Peyer's patch (tissue), 4 donors: ENCODE data around the gene FRMD4A. TPM values are rescaled to one million over a fixed set of nuclear protein-coding genes. Genes with fewer than 3 reads are reported as not detected.
"Not testable (repeated sequence)": the region's sequence is repeated elsewhere in the genome, so short reads cannot be mapped to it uniquely, and the experiment has no call there.

ENCODE experiments used
- DNase-seq, 3 donors: peaks; one replicate each; pipeline ENCODE4 v3.0.0-alpha.2; 2017 to 2019
- H3K27ac ChIP-seq, 4 donors: fragments of 200-600 bp; sonication (generic); one replicate each; pipeline ENCODE4 v1.5.1; 2016 to 2019
- H3K27me3 ChIP-seq, 2 donors: fragments of 200-600 bp; sonication (generic); one replicate each; pipeline ENCODE4 v1.5.1; 2019
- H3K36me3 ChIP-seq, 3 donors: fragments of 200-600 bp; sonication (generic); one replicate each; pipeline ENCODE4 v1.5.1; 2016 to 2019
- H3K4me1 ChIP-seq, 4 donors: fragments of 200-600 bp; sonication (generic); one replicate each; pipeline ENCODE4 v1.5.1; 2016 to 2019
- H3K4me3 ChIP-seq, 4 donors: fragments of 200-600 bp; sonication (generic); 1 replicate in 3 of 4; 2 replicates in 1 of 4; pipeline ENCODE4 v1.5.1; 2016 to 2019; ENCODE audit warnings: mild to moderate bottlenecking in 1 of 4
- H3K9me3 ChIP-seq, 4 donors: fragments of 200-600 bp; sonication (generic); one replicate each; pipeline ENCODE4 v1.5.1; 2016 to 2019; ENCODE audit warnings: mild to moderate bottlenecking in 1 of 4
- CTCF ChIP-seq, 6 experiments: fragments of 450-650 bp in 4 of 6; fragments of 200-600 bp in 2 of 6; sonication (generic) in 1 of 6; IDR thresholded peaks; one replicate each; pipeline ENCODE4 v1.5.1; 2017 to 2019; ENCODE audit warnings: antibody characterized with exemption in 6 of 6, mild to moderate bottlenecking in 3 of 6, moderate library complexity in 1 of 6
- POLR2A ChIP-seq, 2 donors: fragments of 450-650 bp; IDR thresholded peaks; one replicate each; pipeline ENCODE4 v1.5.1; 2017; ENCODE audit warnings: antibody characterized with exemption in 2 of 2, mild to moderate bottlenecking in 2 of 2, moderate library complexity in 2 of 2
- total RNA-seq, 4 donors: library from RNA; depleted of rRNA; stranded (reverse); fragments of >200 nt; gene quantifications; one replicate each; pipeline ENCODE4 v1.1.0, GENCODE V29; 2016

Gene FRMD4A
- total RNA-seq, 4 donors from 2014 or later: 3.0 to 47.9 (median 5.9) TPM

- H3K4me3 ChIP-seq: no peak overlapping the region
- H3K9me3 ChIP-seq: no peaks in the 10 kb centered on the region
- no peaks in the 10 kb centered on the region for H3K4me1 ChIP-seq
- no peak for DNase-seq
- H3K27ac ChIP-seq: no peak overlapping the region
- no peaks in the 10 kb centered on the region for H3K36me3 ChIP-seq
- no peak for TF ChIP-seq POLR2A (IDR thresholded peaks at IDR 0.05)
- TF ChIP-seq CTCF (IDR thresholded peaks at IDR 0.05): no peak
- H3K27me3 ChIP-seq: no peaks in the 10 kb centered on the region
These were observed 186.3 kb downstream of the FRMD4A start for GRCh38 chr10:14144451-14144850.

GRCh38 chr10:14142606-14143250 is 188.0 kb downstream of the FRMD4A start:
- DNase-seq: no peak
- no peaks in the 10 kb centered on the region for H3K27me3 ChIP-seq
- H3K27ac ChIP-seq: no peak overlapping the region
- H3K36me3 ChIP-seq: no peaks in the 10 kb centered on the region
- no peaks in the 10 kb centered on the region for H3K4me1 ChIP-seq
- no peaks in the 10 kb centered on the region for H3K9me3 ChIP-seq
- TF ChIP-seq POLR2A (IDR thresholded peaks at IDR 0.05) (no peak), CTCF (IDR thresholded peaks at IDR 0.05) (no peak)
- no peak overlapping the region for H3K4me3 ChIP-seq

- Histone ChIP-seq H3K27me3 (no peaks in the 10 kb centered on the region), H3K27ac (no peak overlapping the region), H3K4me1 (no peaks in the 10 kb centered on the region), H3K9me3 (no peaks in the 10 kb centered on the region), H3K36me3 (no peaks in the 10 kb centered on the region), H3K4me3 (no peak overlapping the region)
- no peak for DNase-seq
- TF ChIP-seq POLR2A (IDR thresholded peaks at IDR 0.05) (no peak), CTCF (IDR thresholded peaks at IDR 0.05) (no peak)
These were observed 189.4 kb downstream of the FRMD4A start for GRCh38 chr10:14141283-14141682.

- Histone ChIP-seq H3K36me3 (no peaks in the 10 kb centered on the region), H3K4me1 (no peaks in the 10 kb centered on the region), H3K9me3 (no peaks in the 10 kb centered on the region), H3K4me3 (no peak overlapping the region), H3K27ac (no peak overlapping the region), H3K27me3 (no peaks in the 10 kb centered on the region)
- DNase-seq: no peak
- TF ChIP-seq POLR2A (IDR thresholded peaks at IDR 0.05) (no peak), CTCF (IDR thresholded peaks at IDR 0.05) (no peak)
These were observed 193.3 kb downstream of the FRMD4A start for GRCh38 chr10:14137391-14137790.

- DNase-seq, H3K27ac ChIP-seq, H3K36me3 ChIP-seq, H3K4me1 ChIP-seq, H3K4me3 ChIP-seq, H3K9me3 ChIP-seq, H3K27me3 ChIP-seq: not testable (repeated sequence)
These were observed 195.5 kb downstream of the FRMD4A start for GRCh38 chr10:14135196-14135595.

- no peaks in the 10 kb centered on the region for H3K9me3 ChIP-seq
These were observed 196.4 kb downstream of the FRMD4A start for GRCh38 chr10:14134275-14134674.

More at GRCh38 chr10:14134275-14134674, 196.4 kb downstream of the FRMD4A start:
- Histone ChIP-seq H3K27me3 (no peaks in the 10 kb centered on the region), H3K36me3 (no peaks in the 10 kb centered on the region), H3K4me1 (no peaks in the 10 kb centered on the region), H3K4me3 (no peak overlapping the region), H3K27ac (no peak overlapping the region)
- TF ChIP-seq POLR2A (IDR thresholded peaks at IDR 0.05) (no peak), CTCF (IDR thresholded peaks at IDR 0.05) (no peak)
- DNase-seq: no peak
